ENCODE data around the gene CPXM1. TPM values are rescaled to one million over a fixed set of nuclear protein-coding genes. Genes with fewer than 3 reads are reported as not detected.
A peak's percentile ranks its signal among the peaks of the same experiment; 100 is the strongest.

Gene CPXM1
- total RNA-seq, 2 donors from 2014 or later: 80.1 to 106 TPM

- Mint-ChIP-seq H3K9me3 (no peaks in the 10 kb centered on the region), H3K27me3 (ENCODE audit: insufficient read depth) (peaks cover 17% of the 10 kb centered on the region), H3K4me3 (no peak overlapping the region), H3K36me3 (ENCODE audit: low read depth) (no peaks in the 10 kb centered on the region), H3K27ac (no peak overlapping the region), H3K4me1 (peaks cover 14% of the 10 kb centered on the region)
- no peak overlapping the region for H3K9ac ChIP-seq (ENCODE audit: extremely low read depth, low read length, poor library complexity, severe bottlenecking)
- H3K4me3 ChIP-seq (ENCODE audit: low read length): no peak overlapping the region
- WGBS, 2 experiments (ENCODE audit: insufficient coverage in 1 of 2, insufficient read length in 1 of 2): 97 to 100% methylated on average over 2 to 4 of the region's 4 CpGs
- DNase-seq: no peak
- H3K36me3 ChIP-seq (ENCODE audit: control insufficient read depth, insufficient read depth, low read length): no peaks in the 10 kb centered on the region
- no peak overlapping the region for H3K27ac ChIP-seq (ENCODE audit: low read depth, low read length)
- TF ChIP-seq CTCF (conservative IDR thresholded peaks at IDR 0.05): no peak
- no peaks in the 10 kb centered on the region for H3K27me3 ChIP-seq (ENCODE audit: control insufficient read depth, insufficient read depth, low read length, poor library complexity, severe bottlenecking)
- H3K9me3 ChIP-seq (ENCODE audit: control insufficient read depth, low read length): no peaks in the 10 kb centered on the region
- peaks cover 5% of the 10 kb centered on the region for H3K4me1 ChIP-seq (ENCODE audit: control insufficient read depth, insufficient read depth, low read length)
These were observed 38.5 kb downstream of the CPXM1 start for GRCh38 chr20:2761885-2762284.

GRCh38 chr20:2760952-2761305 lies 39.5 kb downstream of the CPXM1 start:
- Histone ChIP-seq H3K4me3 (ENCODE audit: low read length) (no peak overlapping the region), H3K4me1 (ENCODE audit: control insufficient read depth, insufficient read depth, low read length) (peaks cover 5% of the 10 kb centered on the region), H3K9me3 (ENCODE audit: control insufficient read depth, low read length) (no peaks in the 10 kb centered on the region), H3K36me3 (ENCODE audit: control insufficient read depth, insufficient read depth, low read length) (no peaks in the 10 kb centered on the region), H3K27me3 (ENCODE audit: control insufficient read depth, insufficient read depth, low read length, poor library complexity, severe bottlenecking) (no peaks in the 10 kb centered on the region), H3K9ac (ENCODE audit: extremely low read depth, low read length, poor library complexity, severe bottlenecking) (no peak overlapping the region), H3K27ac (ENCODE audit: low read depth, low read length) (no peak overlapping the region)
- WGBS, 2 experiments (ENCODE audit: insufficient coverage in 1 of 2, insufficient read length in 1 of 2): 89 to 100% methylated on average over 1 to 2 of the region's 2 CpGs
- Mint-ChIP-seq H3K4me3 (no peak overlapping the region), H3K36me3 (ENCODE audit: low read depth) (no peaks in the 10 kb centered on the region), H3K9me3 (no peaks in the 10 kb centered on the region), H3K4me1 (peaks cover 14% of the 10 kb centered on the region), H3K27me3 (ENCODE audit: insufficient read depth) (peaks cover 20% of the 10 kb centered on the region), H3K27ac (no peak overlapping the region)
- peak; percentile 29 for DNase-seq
- no peak for TF ChIP-seq CTCF (conservative IDR thresholded peaks at IDR 0.05)

GRCh38 chr20:2760297-2760951 lies 40.0 kb downstream of the CPXM1 start:
- Histone ChIP-seq H3K4me3 (ENCODE audit: low read length) (no peak overlapping the region), H3K4me1 (ENCODE audit: control insufficient read depth, insufficient read depth, low read length) (peaks cover 5% of the 10 kb centered on the region), H3K27me3 (ENCODE audit: control insufficient read depth, insufficient read depth, low read length, poor library complexity, severe bottlenecking) (no peaks in the 10 kb centered on the region), H3K36me3 (ENCODE audit: control insufficient read depth, insufficient read depth, low read length) (no peaks in the 10 kb centered on the region), H3K9ac (ENCODE audit: extremely low read depth, low read length, poor library complexity, severe bottlenecking) (no peak overlapping the region), H3K9me3 (ENCODE audit: control insufficient read depth, low read length) (no peaks in the 10 kb centered on the region), H3K27ac (ENCODE audit: low read depth, low read length) (no peak overlapping the region)
- Mint-ChIP-seq H3K36me3 (ENCODE audit: low read depth) (no peaks in the 10 kb centered on the region), H3K27me3 (ENCODE audit: insufficient read depth) (peaks cover 23% of the 10 kb centered on the region), H3K4me3 (no peak overlapping the region), H3K27ac (no peak overlapping the region), H3K9me3 (no peaks in the 10 kb centered on the region), H3K4me1 (peaks cover 14% of the 10 kb centered on the region)
- 95 to 100% methylated on average over 3 to 6 of the region's 7 CpGs for WGBS, 2 experiments (ENCODE audit: insufficient coverage in 1 of 2, insufficient read length in 1 of 2)
- peak; percentile 20 for DNase-seq
- no peak for TF ChIP-seq CTCF (conservative IDR thresholded peaks at IDR 0.05)

Measured in endodermal cell (in vitro differentiated cells).